C1 segment of cervical spinal cord (tissue), 14 donors: Measurements from ENCODE around the gene SYNGR4.
"Not testable (repeated sequence)": the region's sequence is repeated elsewhere in the genome, so short reads cannot be mapped to it uniquely, and the experiment has no call there.

Experiments
- DNase-seq, 14 donors: peaks; one replicate each; lab custom pipeline; 2025; lab: John Stamatoyannopoulos, UW

Gene SYNGR4

GRCh38 chr19:48371367-48371766 is 7.2 kb downstream of the SYNGR4 start:
- DNase-seq, result no peak

DNA sequence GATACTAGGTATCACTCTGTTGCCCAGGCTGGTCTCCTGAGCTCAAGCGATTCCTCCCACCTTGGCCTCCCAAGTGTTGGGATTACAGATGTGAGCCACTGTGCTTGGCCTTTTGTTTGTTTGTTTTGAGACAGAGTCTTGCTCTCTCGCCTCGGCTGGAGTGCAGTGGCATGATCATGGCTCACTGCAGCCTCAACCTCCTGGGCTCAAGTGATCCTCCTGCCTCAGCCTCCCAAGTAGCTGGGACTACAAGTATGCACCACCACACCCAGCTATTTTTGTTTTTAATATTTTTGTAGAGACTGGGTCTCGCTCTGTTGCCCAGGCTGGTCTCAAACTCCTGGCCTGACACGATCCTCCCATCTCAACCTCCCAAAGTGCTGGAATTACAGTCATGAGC is 7.6 kb downstream of the SYNGR4 start:
- not testable (repeated sequence) for DNase-seq

- peak in 1 of 14 donors; percentile 23 for DNase-seq
Measured at GRCh38 chr19:48372904-48373303, 8.7 kb downstream of the SYNGR4 start.

- DNase-seq, result no peak
Measured at GRCh38 chr19:48373567-48373966, 9.4 kb downstream of the SYNGR4 start.

- DNase-seq, result no peak
Measured at GRCh38 chr19:48378194-48378570, 14.0 kb downstream of the SYNGR4 start.

DNA sequence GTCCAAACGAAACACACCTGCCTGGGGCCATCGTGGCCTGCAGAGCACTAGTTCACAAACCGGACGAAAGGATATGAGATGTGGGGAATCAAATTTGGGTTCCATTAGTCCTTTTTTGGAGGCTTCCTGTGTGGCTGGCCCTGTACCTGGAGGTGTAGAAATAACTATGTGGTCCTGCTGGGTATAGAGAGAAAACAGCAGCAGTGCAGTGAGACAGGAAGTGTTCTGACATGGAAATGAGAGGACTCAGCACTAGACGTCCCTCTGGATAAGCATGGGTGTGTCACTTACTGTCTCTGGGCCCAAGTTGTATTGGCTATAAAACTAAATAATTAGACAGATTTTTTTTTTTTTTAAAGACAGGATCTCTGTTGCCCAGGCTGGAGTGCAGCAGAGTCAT is 14.9 kb downstream of the SYNGR4 start:
- DNase-seq, result no peak

DNA sequence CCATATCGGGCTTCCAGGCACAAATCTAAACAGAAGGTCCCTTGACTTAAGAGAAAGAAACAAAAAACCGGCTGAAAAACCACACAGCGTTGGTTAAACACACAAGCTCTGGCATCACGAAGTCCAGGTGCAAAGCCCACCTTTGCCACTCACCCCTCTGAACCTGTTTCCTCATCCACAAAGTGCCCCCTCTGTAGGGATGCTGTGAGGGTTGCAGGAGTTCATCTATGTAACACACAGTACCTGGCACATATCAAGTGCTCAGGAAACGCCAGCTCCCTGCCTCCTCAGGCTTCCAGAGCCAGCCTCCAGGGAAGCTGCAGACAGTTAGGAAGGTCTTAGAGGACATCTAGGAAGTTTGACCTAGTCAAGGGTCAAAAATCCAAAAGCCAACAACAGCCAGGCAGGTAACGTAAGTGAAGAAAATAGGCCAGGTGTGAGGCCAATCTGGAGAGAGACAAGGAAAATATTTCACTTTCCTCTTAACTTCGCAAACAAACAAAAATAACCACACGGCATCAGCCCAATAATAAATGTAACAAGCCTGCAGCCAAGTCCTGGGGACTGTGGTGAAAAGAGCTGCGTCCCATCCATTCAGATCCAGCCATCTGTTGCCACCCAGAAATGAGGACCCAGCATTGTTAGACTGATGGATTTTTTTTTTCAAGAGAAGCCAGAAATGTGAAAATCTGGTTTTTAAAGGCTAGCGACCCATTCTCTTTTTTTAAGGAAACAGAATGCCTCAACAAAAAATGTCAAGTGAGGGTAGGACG is 17.2 kb downstream of the SYNGR4 start:
- peak in 1 of 14 donors; percentile 2 for DNase-seq

- no peak for DNase-seq
Measured at GRCh38 chr19:48382286-48382685, 18.1 kb downstream of the SYNGR4 start.

GRCh38 chr19:48385461-48386087 is 21.4 kb downstream of the SYNGR4 start:
- DNase-seq, result no peak

DNA sequence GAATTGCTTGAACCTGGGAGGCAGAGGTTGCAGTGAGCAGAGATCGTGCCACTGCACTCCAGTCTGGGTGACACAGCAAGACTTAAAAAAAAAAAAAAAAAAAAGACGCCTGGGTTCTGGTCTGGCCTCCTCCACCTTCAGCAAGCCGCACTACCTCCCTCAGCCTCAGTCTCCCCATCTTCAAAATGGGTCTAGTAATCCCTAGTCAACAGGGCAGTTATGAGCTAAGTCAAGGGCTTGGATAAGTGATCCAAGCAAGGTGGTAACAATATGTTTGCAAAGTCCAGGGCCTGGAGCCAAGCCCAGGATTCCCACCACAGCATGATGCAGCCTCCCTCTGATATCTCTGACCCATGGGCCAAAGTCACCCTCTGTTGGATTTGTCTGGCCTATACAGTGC is 22.8 kb downstream of the SYNGR4 start:
- no peak for DNase-seq

DNA sequence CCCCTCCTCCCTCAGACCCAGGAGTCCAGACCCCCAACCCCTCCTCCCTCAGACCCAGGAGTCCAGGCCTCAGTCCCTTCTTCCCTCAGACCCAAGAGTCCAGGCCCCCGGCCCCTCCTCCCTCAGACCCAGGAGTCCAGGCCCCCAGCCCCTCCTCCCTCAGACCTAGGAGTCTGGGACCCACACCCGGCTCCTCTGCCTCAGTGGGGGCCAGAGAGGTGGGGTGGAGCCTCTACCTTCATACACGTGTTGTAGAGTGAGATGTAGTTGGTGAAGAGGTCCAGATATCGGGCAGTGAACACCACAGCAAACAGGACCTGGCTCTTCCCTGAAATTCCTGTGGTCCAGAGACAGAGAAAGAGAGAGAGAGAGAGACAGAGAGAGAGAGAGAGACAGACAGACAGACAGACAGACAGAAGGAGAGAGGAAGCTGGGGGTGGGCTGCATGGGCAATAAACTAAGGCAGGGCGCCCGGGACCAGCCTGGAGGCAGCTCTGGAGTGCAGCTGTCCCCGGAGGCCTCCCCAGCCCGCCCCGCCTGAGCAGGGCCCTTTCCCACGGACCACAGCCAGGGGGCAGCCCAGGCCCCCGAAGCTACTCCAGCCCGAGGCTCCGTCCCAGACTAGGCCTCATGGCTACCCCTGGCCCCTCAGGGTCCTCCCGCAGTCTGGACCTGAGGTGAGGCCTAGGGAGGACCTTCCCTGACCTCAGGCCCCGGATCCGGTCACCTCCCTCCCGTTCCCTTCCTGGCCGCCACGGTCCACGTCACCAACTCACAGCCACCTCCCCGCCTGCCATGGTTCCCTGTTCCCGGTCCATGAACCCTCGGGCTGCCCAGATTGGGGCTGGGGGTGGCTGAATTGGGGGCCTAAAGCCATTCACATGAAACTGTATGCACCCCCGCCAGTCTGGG is 26.3 kb downstream of the SYNGR4 start:
- DNase-seq, result peak in 12 of 14 donors; percentile 14 to 79 (median 40)

DNA sequence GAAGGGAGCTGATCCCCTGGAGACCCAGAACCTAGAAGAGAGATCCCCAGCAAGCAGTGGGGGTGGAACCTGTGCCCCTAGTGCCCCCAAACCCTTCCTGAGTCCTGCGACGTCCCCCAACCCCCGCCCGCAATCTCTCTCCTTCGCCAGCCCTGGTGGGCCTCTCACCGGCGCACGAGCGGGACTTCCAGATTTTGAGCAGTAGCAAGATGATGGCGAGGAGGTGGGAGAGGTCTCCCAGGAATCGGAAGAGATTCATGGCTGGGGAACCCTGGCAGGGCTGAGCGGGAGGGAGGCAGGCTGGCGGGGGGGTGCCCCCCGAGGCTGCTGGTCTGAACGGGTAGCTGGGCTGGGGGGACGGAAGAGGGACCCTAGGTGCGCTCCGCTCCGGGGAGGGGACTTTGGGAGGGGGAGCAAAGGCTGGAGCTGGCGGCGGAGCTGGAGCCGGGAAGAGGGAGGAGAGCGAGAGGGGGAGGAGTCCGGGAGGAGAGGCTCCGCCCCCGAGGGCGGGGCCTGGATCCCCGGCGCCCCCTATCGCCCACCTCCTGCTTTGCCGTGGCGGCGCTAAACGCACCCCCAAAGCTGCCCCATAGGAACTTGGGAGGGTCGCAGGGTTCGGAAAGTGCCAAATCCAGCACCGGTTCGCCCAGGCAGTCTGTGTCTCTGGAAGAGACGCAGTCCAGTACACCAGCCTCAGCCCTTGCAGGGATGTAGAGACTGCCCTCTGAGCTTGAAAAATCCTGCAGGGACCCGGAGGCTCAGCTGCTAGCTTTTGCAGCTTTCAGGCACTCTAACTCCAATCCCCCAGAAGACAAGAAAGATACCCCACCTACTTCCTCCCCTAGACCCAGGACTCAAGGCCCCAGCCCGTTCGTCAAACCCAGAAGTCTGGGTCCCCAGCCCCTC is 27.2 kb downstream of the SYNGR4 start, which contains the start of gene KDELR1:
Gene KDELR1 (minus strand): TSS at position 452 of the 906 bp plus-strand sequence. CDS start 193 bp downstream, at position 259.
- DNase-seq, result peak in 13 of 14 donors; percentile 27 to 82 (median 64)

DNA sequence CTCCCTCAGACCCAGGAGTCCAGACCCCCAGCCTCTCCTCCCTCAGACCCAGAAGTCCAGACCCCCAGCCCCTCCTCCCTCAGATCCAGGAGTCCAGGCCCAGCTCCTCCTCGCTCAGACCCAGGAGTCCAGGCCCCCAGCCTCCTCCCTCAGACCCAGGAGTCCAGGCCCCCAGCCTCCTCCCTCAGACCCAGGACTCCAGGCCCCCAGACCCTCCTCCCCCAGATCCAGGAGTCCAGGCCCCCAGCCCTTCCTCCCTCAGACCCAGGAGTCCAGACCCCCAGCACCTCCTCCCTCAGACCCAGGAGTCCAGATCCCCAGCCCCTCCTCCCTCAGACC is 27.8 kb downstream of the SYNGR4 start:
- DNase-seq, result not testable (repeated sequence)

- DNase-seq, result no peak
Measured at GRCh38 chr19:48392860-48393558, 28.8 kb downstream of the SYNGR4 start.

DNA sequence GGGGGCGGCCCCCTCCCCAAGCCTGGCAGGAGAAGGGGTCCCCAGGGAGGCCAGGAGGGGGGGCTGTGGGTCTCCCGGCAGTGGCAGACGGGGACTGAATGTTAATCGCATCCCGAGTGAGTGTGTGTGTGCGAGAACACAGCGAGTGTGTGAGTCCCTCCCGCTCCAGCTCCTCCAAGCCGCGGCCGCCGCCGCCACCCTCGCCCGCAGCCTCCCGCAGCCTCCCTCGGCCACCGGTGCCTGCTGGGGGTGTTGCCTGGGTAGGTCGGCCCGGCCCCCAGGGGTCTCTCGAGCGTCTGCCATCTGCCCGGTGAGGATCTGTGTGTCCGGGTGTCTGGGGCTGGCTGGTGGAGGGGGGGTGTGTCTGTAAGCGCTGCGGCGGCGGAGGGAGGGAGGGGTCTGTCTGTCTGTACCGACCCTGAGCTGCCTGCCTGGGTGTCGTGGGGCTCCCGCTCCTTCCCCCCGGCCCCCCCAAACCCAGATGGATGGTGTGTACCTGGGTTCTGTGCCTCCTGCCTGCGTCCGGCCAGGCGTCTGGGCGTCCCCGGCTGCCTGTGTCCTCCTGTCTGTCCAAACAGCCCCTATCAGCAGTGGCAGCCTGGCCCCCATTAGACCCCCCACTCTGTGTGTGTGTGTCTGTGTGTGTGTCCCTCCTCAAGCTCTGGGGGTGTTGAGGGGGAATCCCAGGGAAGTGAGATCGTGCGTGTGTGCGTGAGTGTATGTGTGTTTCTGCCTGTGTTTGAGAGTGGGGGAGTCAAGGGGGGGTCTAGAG is 29.6 kb downstream of the SYNGR4 start, which contains the start of gene GRIN2D:
Gene GRIN2D (plus strand): TSS at position 110 of the 772 bp plus-strand sequence. CDS start 4,725 bp downstream, outside the sequence.
- DNase-seq, result peak in 3 of 14 donors; percentile 2 to 30 (median 11)

GRCh38 chr19:48394331-48395169 is 30.4 kb downstream of the SYNGR4 start:
- no peak for DNase-seq

DNA sequence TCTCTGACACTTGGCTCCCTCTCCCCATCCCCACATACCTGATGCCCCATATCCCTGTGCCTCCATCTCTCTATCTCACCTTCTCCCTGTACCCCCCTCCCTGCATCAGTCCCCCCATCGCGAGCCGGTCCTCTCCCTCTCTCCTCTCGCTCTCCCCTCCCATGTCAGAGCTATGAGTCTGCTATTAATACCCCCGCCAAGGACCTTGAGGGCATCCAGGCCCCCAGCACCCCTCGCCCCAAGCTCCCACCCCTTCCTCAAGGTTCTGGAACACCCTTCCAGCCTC is 30.9 kb downstream of the SYNGR4 start:
- no peak for DNase-seq

- DNase-seq, result no peak
Measured at GRCh38 chr19:48395499-48395898, 31.3 kb downstream of the SYNGR4 start.
